ACC112 (cell line): ENCODE results near the gene PRRG4.
A peak's percentile ranks its signal among the peaks of the same experiment; 100 is the strongest.
"Not testable (repeated sequence)": the region's sequence is repeated elsewhere in the genome, so short reads cannot be mapped to it uniquely, and the experiment has no call there.

Experiments used
- H2AFZ ChIP-seq: fragments of 200-600 bp; sonication (generic); one replicate; pipeline ENCODE4 v1.6.0; 2017; ENCODE audit warnings: antibody characterized with exemption, low read length; ENCODE audit not compliant: unreplicated experiment
- H3K27ac ChIP-seq: fragments of 200-600 bp; sonication (generic); 2 replicates; pipeline ENCODE4 v1.5.1; 2014; ENCODE audit warnings: low read depth, mild to moderate bottlenecking, antibody characterized with exemption, low read length, moderate library complexity
- H3K27me3 ChIP-seq: fragments of 200-600 bp; sonication (generic); 2 replicates; pipeline ENCODE4 v1.6.1; 2014; ENCODE audit warnings: mild to moderate bottlenecking, antibody characterized with exemption, low read length, moderate library complexity, mixed read lengths; ENCODE audit not compliant: insufficient read depth
- H3K36me3 ChIP-seq: fragments of 200-600 bp; sonication (generic); 2 replicates; pipeline ENCODE4 v1.6.1; 2016; ENCODE audit warnings: mild to moderate bottlenecking, antibody characterized with exemption, low read length, moderate library complexity, mixed read lengths; ENCODE audit not compliant: insufficient read depth
- H3K4me1 ChIP-seq: fragments of 200-600 bp; sonication (generic); one replicate; pipeline ENCODE4 v1.6.1; 2016; ENCODE audit warnings: low read length, mixed read lengths; ENCODE audit not compliant: insufficient read depth, unreplicated experiment, control insufficient read depth
- H3K4me3 ChIP-seq: fragments of 200-600 bp; sonication (generic); 2 replicates; pipeline ENCODE4 v1.5.1; 2014; ENCODE audit warnings: mild to moderate bottlenecking, low read depth, low read length
- H3K79me2 ChIP-seq: fragments of 200-600 bp; sonication (generic); one replicate; pipeline ENCODE4 v1.6.0; 2016; ENCODE audit warnings: low read length; ENCODE audit not compliant: control insufficient read depth, unreplicated experiment, insufficient read depth

The PRRG4 gene

GRCh38 chr11:32851251-32851650 lies 21.5 kb downstream of the PRRG4 start:
- H3K27me3 ChIP-seq = no peaks in the 10 kb centered on the region
- H3K4me1 ChIP-seq = no peaks in the 10 kb centered on the region
- H3K27ac ChIP-seq = no peak overlapping the region
- H3K79me2 ChIP-seq = no peaks in the 10 kb centered on the region
- H3K4me3 ChIP-seq = no peak overlapping the region
- no peaks in the 10 kb centered on the region for H3K36me3 ChIP-seq
- no peak overlapping the region for H2AFZ ChIP-seq

GRCh38 chr11:32852207-32852606 lies 22.5 kb downstream of the PRRG4 start:
- Histone ChIP-seq H3K27ac (no peak overlapping the region), H3K4me3 (no peak overlapping the region), H2AFZ (peak overlapping the region; percentile 66), H3K27me3 (no peaks in the 10 kb centered on the region), H3K36me3 (no peaks in the 10 kb centered on the region), H3K79me2 (no peaks in the 10 kb centered on the region), H3K4me1 (no peaks in the 10 kb centered on the region)

GRCh38 chr11:32855601-32856000 lies 25.9 kb downstream of the PRRG4 start:
- H3K4me3 ChIP-seq = no peak overlapping the region

GRCh38 chr11:32858731-32859130 lies 29.0 kb downstream of the PRRG4 start:
- Histone ChIP-seq H3K27ac (no peak overlapping the region), H3K79me2 (no peaks in the 10 kb centered on the region), H3K27me3 (no peaks in the 10 kb centered on the region), H3K4me3 (no peak overlapping the region), H3K36me3 (no peaks in the 10 kb centered on the region), H3K4me1 (no peaks in the 10 kb centered on the region), H2AFZ (no peak overlapping the region)

More at GRCh38 chr11:32855601-32856000, 25.9 kb downstream of the PRRG4 start:
- Histone ChIP-seq H3K27me3 (no peaks in the 10 kb centered on the region), H3K36me3 (no peaks in the 10 kb centered on the region), H3K4me1 (no peaks in the 10 kb centered on the region), H3K27ac (no peak overlapping the region), H2AFZ (no peak overlapping the region), H3K79me2 (no peaks in the 10 kb centered on the region)

- no peaks in the 10 kb centered on the region for H3K36me3 ChIP-seq
- H2AFZ ChIP-seq = no peak overlapping the region
- no peak overlapping the region for H3K4me3 ChIP-seq
- H3K27ac ChIP-seq = no peak overlapping the region
- no peaks in the 10 kb centered on the region for H3K4me1 ChIP-seq
- H3K27me3 ChIP-seq = no peaks in the 10 kb centered on the region
- H3K79me2 ChIP-seq = no peaks in the 10 kb centered on the region
These were observed 32.3 kb downstream of the PRRG4 start for GRCh38 chr11:32861850-32862577.

- H3K27ac ChIP-seq = no peak overlapping the region
- H3K27me3 ChIP-seq = no peaks in the 10 kb centered on the region
- H3K79me2 ChIP-seq = no peaks in the 10 kb centered on the region
- H3K4me1 ChIP-seq = no peaks in the 10 kb centered on the region
- no peaks in the 10 kb centered on the region for H3K36me3 ChIP-seq
- H2AFZ ChIP-seq = peak overlapping the region; percentile 3
- no peak overlapping the region for H3K4me3 ChIP-seq
These were observed 34.8 kb downstream of the PRRG4 start for GRCh38 chr11:32864555-32864954.

- H3K27ac ChIP-seq, H3K79me2 ChIP-seq, H3K4me1 ChIP-seq, H2AFZ ChIP-seq, H3K4me3 ChIP-seq, H3K36me3 ChIP-seq: not testable (repeated sequence)
- H3K27me3 ChIP-seq = peaks cover 14% of the 10 kb centered on the region; the same call in 1 of the 2 replicates
These were observed 39.0 kb downstream of the PRRG4 start for GRCh38 chr11:32868752-32869151.

GRCh38 chr11:32870676-32871075 lies 40.9 kb downstream of the PRRG4 start:
- H3K27ac ChIP-seq = no peak overlapping the region
- H3K79me2 ChIP-seq = no peaks in the 10 kb centered on the region
- H3K4me3 ChIP-seq = no peak overlapping the region
- H3K27me3 ChIP-seq = peaks cover 16% of the 10 kb centered on the region; the same call in 1 of the 2 replicates
- no peak overlapping the region for H2AFZ ChIP-seq
- no peaks in the 10 kb centered on the region for H3K36me3 ChIP-seq
- no peaks in the 10 kb centered on the region for H3K4me1 ChIP-seq

- Histone ChIP-seq H3K79me2 (no peaks in the 10 kb centered on the region), H3K27ac (no peak overlapping the region), H3K4me3 (no peak overlapping the region), H3K27me3 (peaks cover 21% of the 10 kb centered on the region), H3K4me1 (no peaks in the 10 kb centered on the region), H2AFZ (no peak overlapping the region), H3K36me3 (no peaks in the 10 kb centered on the region)
These were observed 44.4 kb downstream of the PRRG4 start for GRCh38 chr11:32874132-32874531.

GRCh38 chr11:32881286-32881685 lies 51.6 kb downstream of the PRRG4 start:
- H3K4me1 ChIP-seq = no peaks in the 10 kb centered on the region
- no peaks in the 10 kb centered on the region for H3K36me3 ChIP-seq
- no peaks in the 10 kb centered on the region for H3K79me2 ChIP-seq
- H3K27ac ChIP-seq = no peak overlapping the region
- H3K4me3 ChIP-seq = no peak overlapping the region
- no peak overlapping the region for H2AFZ ChIP-seq
- no peaks in the 10 kb centered on the region; the same call in 1 of the 2 replicates for H3K27me3 ChIP-seq

- Histone ChIP-seq H3K4me3 (no peak overlapping the region), H2AFZ (no peak overlapping the region), H3K79me2 (no peaks in the 10 kb centered on the region)
These were observed 53.7 kb downstream of the PRRG4 start for GRCh38 chr11:32883421-32883820.

More at GRCh38 chr11:32883421-32883820, 53.7 kb downstream of the PRRG4 start:
- Histone ChIP-seq H3K4me1 (no peaks in the 10 kb centered on the region), H3K27me3 (no peaks in the 10 kb centered on the region; the same call in 1 of the 2 replicates), H3K36me3 (no peaks in the 10 kb centered on the region), H3K27ac (no peak overlapping the region)
